Activated gamma-delta T cell treated with anti-CD3 and anti-CD28 coated beads, Interleukin-2, amount 50 U/mL, for 16 hours (primary cell): Measurements from ENCODE around the gene NKAIN2.

ENCODE experiments used
- DNase-seq: peaks from one replicate; pipeline ENCODE4 v3.0.0-alpha.2; 2020; ENCODE audit warnings: low read depth

The NKAIN2 gene

DNA sequence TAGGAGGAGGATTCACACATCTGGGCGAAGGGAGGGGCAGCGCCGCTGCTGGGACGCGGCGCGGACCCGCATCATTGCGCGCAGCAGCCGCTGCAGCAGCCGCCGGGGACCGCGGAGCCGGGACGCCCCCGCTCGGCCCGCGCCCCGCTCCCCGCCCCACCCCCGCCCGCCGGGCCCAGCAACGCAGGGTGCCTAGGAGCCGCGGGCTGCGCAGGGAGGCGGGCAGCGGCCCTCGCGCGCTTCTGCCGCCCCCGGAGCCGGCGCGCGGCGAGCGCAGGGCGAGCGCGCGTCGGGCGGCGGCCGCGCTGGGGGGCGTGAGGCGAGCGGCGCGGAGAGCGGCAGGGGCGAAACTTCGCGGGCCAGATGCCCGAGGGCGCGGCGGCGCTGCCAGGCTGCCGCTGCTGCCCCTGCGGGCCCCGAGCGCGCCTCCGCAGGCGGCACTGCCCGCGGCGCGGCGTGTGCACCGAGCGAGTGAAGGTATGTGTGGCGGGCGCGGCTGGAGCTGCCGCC lies at the start of gene NKAIN2:
TSS of gene NKAIN2 (plus strand) at position 362 of the 510 bp plus-strand sequence.
- DNase-seq, result no peak

DNA sequence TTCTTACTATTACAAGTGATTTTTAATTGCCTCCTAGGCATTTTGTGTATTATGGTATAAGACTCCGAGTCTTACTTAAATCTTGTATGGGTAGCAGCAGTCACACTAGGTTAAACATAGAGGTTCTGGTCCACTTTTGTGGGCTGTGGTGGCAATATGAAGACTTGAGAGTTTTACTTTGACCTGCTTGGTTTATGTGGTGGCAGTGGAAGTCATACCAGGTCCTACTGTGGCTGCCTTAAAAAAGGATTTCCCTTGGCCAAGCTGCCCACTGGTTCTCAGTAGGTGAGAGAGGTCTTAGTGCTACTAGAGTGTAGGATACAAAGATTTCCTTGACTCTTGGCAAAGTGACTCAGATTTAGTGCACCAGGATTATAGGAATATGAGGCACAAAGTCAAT lies 44.2 kb upstream of the NKAIN2 start:
- DNase-seq, result no peak

- no peak for DNase-seq
These were observed 39.8 kb upstream of the NKAIN2 start for GRCh38 chr6:123763904-123764303.

- no peak for DNase-seq
These were observed 38.9 kb upstream of the NKAIN2 start for GRCh38 chr6:123764722-123765121.

- no peak for DNase-seq
These were observed 34.7 kb upstream of the NKAIN2 start for GRCh38 chr6:123768921-123769320.

- DNase-seq, result no peak
These were observed 34.2 kb upstream of the NKAIN2 start for GRCh38 chr6:123769431-123769830.

DNA sequence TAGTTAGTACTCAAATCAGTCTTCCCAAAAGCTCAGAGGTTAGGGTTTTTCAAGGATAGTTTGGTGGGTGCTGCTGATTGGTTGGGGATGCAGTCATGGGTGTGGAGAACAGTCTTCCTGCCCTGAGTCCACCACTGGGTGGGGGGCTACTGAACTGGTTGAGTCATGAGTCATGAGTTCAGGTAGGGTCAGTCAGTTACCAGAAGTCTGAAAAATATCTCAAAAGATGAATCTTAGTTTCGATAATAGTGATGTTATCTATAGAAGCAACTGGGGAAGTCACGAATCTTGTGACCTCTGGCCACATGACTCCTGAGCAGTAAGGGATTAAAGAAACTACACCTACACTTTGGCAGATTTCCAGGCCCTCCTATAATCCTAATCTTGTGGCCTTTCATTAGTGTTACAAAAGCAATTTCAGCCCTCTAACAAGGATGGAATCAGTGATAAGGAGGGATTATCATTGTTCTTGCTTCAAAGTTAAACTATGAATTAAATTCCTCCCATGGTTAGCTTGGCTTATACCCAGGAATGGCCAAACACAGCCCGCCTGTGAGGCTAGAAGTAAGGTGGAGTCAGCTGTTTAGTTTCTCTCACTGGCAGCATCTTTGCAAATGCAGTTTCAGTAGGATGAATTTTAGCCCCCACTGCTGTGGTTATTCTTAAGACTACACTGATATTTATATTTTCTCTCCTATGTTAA lies 33.3 kb upstream of the NKAIN2 start:
- DNase-seq, result no peak

- DNase-seq, result no peak
These were observed 32.5 kb upstream of the NKAIN2 start for GRCh38 chr6:123771126-123771525.

DNA sequence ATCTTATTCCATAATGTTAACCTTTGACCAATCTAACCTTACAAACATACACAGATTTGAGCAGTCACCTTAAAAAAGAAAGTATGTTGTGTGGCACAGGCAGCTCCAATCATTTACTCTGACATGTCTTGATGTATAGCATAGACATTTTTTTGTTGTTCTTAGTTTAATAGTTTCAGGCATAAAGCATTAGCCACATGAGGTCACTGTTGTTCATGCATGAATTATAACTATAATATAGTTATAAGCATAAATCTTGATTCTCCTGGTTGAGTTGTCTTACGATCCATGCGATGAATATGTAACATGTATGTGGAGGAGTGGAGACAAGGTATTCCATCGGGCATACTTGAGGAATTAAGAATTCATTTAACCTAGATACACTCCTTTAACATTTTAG lies 26.1 kb upstream of the NKAIN2 start:
- no peak for DNase-seq

DNA sequence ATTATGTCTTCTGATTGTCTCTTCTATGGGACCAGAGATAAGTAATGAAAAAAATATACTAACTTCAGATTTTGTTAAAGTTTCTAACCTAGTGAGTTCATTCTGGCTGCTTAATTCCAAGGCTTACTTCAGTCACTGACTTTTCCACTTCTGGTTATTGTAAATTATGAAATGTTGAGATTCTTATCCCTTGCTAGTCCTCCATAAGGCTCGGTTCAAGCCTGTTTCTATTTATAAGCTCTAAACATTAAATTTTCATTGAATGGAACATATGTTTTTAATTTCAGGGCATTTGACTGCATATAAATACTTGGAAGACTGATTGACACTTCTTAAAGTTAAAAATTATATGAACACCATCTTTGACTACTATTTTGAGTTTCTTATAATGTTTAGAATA lies 23.6 kb upstream of the NKAIN2 start:
- no peak for DNase-seq

DNA sequence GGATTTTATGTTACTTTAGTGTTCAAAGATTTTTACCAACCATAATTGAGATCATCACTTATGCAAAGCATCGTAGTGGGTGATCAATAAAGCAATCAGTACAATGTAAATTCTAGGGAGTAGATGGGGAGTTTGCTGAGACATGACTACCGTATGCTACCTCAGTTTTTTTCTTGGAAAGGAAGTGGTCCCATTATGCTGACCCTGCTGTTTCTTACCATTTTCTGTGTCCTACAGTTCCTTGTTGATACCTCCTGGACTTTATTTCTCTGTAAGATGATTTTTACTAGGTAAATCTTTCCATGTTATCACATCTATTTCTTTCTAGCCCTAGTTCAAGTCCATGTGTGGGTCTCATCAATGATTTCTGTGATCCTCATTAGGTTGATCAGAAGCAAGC lies 19.3 kb upstream of the NKAIN2 start:
- no peak for DNase-seq

DNA sequence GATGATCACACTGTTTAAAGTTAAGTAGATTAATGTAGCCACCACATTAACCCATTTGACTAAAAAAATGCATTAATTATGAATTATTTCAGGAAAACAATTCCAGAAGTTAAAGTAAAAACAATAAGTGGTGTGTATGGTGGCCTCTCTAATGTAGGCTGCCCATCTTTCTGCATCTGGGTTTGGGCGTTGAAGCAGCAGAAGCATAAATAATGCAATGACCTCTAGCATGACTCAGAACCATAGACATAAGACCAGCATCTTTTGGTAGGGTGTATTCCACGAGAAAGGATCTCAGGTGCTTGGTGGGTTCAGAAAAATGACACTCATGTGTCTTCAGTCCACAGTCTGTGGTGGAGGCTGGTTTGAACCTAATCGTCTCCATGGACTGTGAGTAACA lies 18.6 kb upstream of the NKAIN2 start:
- no peak for DNase-seq

DNA sequence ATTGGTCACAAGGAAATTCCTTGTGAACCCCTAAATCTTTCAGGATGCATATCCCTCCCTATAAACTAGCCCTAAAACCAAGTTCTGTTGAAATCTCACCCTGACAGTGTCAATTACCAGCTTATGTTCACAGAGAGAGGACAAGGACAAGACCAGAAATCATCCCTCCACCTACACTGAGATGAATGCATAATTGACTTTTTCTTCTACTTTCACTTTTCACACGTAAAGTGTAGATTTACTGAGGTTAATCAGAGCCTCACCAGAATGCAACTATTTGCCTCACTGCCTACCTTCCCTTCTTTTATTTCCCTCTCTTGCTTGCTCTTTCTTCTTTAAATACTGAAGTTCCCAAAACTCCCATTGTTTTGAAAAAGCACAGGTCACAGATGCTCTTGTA lies 15.3 kb upstream of the NKAIN2 start:
- no peak for DNase-seq

GRCh38 chr6:123794190-123794589 lies 9.5 kb upstream of the NKAIN2 start:
- no peak for DNase-seq

- DNase-seq, result no peak
These were observed 8.9 kb upstream of the NKAIN2 start for GRCh38 chr6:123794799-123795198.

DNA sequence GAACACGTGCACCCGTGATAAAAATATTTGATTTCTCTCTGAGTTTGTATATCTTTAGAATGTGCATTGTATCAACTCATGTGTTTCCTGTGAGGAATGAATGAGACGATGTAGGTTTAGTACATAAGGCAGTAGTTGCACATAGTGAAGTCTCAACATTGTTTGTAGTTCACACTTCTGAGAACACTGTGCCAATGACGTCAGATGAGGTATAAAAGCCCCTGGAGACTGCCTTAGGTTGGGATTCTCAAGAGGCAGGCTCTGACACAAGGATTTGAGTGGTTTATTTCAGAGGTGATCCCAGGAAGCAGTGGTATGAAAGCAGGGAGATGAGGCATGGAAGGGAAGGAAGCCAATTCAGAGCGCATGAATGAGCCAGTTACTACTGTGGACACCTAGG lies 2.6 kb upstream of the NKAIN2 start:
- DNase-seq, result no peak

DNA sequence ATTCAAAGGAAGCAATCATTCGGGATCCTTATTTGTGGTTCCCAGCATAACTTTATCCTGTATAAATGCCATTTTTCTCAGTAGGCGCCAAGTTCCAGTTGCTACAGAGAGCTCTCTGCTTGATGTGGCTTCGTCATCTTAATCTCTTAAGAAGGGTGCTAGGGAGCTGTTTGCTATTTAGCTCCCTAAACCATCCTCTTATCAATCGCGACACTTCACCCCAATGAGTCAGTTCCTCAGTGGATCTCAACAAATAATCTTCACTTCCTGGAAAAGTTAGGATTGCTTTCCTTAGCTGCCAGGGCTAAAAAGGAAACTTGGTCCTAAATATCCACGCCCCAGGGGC lies 1.3 kb upstream of the NKAIN2 start:
- DNase-seq, result no peak

DNA sequence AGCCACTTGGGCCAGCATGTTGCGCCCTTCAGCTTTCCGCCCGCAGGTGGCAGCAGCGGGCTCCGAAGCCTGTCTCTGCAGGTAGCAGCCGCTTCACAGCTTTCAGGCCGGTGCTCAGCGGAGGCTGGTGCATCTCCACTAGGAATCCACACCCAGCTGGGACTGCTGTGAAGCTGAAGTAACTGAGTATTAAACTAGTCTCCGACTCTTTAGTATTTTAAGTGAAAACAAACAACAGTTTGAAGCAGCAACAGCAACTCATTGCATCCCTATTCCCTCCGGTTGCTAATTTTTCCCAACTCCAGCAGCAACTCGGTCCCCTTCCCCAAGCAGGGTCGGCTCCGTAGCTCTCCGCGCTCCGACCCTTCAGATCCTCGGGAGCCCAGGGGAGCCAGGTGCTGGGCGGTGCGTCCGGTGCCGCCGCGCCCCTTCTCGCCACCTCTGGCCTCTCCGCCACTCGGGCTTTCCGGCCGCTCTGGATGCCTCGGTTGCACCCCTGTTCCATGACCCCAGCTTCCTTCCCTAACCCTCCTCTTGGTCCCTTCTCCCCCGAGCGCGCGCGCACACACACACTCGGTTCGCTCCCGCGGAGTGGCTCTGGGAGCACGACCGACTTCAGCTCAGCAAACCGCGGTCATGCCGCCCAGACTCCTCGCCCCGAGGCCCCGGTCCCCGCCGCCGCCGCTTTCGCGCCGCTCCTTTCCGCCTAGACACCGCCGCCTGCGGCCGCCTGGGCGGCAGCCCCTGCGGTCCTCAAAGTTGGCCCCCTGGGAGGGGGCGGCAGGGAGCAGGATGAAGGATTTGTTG lies 765 bp upstream of the NKAIN2 start:
- DNase-seq, result peak; percentile 5

- no peak for DNase-seq
These were observed 535 bp downstream of the NKAIN2 start for GRCh38 chr6:123804014-123804786.

GRCh38 chr6:123804787-123805540 lies 1.3 kb downstream of the NKAIN2 start:
- DNase-seq, result no peak

DNA sequence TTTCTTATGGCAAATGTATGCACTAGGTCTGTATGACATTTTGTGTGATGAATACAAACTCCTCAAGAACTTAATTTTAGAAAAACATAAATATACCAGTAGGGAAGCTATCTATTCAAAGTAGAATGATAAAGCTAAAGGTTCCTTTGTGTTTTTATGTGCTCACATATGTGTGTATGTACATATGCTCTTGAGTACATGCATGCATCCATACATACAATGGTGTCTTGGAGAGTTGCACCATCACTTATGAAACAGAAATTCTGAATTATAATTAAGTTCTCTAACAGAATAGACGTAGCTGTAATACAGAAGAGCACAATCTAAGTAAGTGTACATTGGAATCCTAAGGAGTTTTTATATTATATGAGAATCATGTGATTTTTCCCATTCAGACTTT lies 2.3 kb downstream of the NKAIN2 start:
- DNase-seq, result no peak

DNA sequence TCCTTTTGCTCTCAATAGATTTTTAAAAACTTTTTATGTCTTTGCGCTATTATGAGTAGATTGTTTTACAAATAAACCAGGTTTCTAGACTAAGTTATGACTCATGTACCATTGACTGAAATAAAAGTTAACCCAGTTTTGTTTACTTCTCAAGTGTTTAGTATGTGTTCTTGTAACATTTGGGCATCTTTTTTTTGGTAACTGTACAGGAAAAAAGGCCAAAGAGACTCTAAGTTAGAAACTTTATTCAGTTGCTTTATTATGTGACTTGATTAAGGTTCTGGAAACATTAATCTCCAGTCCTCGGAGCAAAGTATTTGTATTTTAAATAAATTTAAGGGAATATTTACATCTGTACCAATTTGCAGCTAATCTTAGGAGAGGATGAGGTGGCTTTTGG lies 2.9 kb downstream of the NKAIN2 start:
- no peak for DNase-seq
